Lung (tissue), 12 donors: ENCODE results near the gene SFXN5. TPM values are rescaled to one million over a fixed set of nuclear protein-coding genes. Genes with fewer than 3 reads are reported as not detected.
"Not testable (repeated sequence)": the region's sequence is repeated elsewhere in the genome, so short reads cannot be mapped to it uniquely, and the experiment has no call there.

Experiments
- ATAC-seq: fragments of 200-7000 bp; cut with Tn5 transposase; one replicate; pipeline ENCODE4 v1.9.1; 2020; ENCODE audit warnings: moderate number of reproducible peaks; ENCODE audit not compliant: insufficient read depth, low FRiP score
- DNase-seq, 3 donors: peaks; one replicate each; pipeline ENCODE4 v3.0.0-alpha.2; 2013 to 2017
- H3K27ac ChIP-seq, 2 donors: one replicate each; pipeline ENCODE4 v1.5.1; 2013; ENCODE audit warnings: mild to moderate bottlenecking in 2 of 2, moderate library complexity in 2 of 2, control low read depth in 1 of 2, inconsistent platforms in 1 of 2, low read depth in 1 of 2, low read length in 1 of 2
- H3K27me3 ChIP-seq, 3 donors: one replicate each; pipeline ENCODE4 v1.5.1; 2013; ENCODE audit warnings: low read length in 2 of 3; ENCODE audit not compliant: control insufficient read depth in 3 of 3, insufficient read depth in 3 of 3
- H3K36me3 ChIP-seq, 4 donors: one replicate each; pipeline ENCODE4 v1.5.1; 2013; ENCODE audit warnings: low read length in 4 of 4, mild to moderate bottlenecking in 1 of 4, moderate library complexity in 1 of 4; ENCODE audit not compliant: control insufficient read depth in 4 of 4, insufficient read depth in 4 of 4
- H3K4me1 ChIP-seq, 5 donors: one replicate each; pipeline ENCODE4 v1.5.1; 2013; ENCODE audit warnings: low read length in 5 of 5, mild to moderate bottlenecking in 2 of 5, moderate library complexity in 1 of 5; ENCODE audit not compliant: control insufficient read depth in 5 of 5, insufficient read depth in 5 of 5
- H3K4me3 ChIP-seq: one replicate; pipeline ENCODE4 v1.5.1; 2013; ENCODE audit warnings: mild to moderate bottlenecking, control low read depth, moderate library complexity
- H3K9ac ChIP-seq, 2 donors: one replicate each; pipeline ENCODE4 v1.5.1; 2013; ENCODE audit warnings: low read length in 2 of 2, control low read depth in 1 of 2; ENCODE audit not compliant: insufficient read depth in 1 of 2
- H3K9me3 ChIP-seq, 4 donors: one replicate each; pipeline ENCODE4 v1.5.1; 2013; ENCODE audit warnings: low read length in 3 of 4, mild to moderate bottlenecking in 1 of 4, moderate library complexity in 1 of 4; ENCODE audit not compliant: control insufficient read depth in 4 of 4, insufficient read depth in 3 of 4
- CTCF ChIP-seq: IDR thresholded peaks from 2 replicates; pipeline ENCODE4 v1.5.1; 2012; ENCODE audit warnings: mild to moderate bottlenecking; ENCODE audit errors: control extremely low read depth, extremely low read depth
- WGBS, 2 donors: extraction: QIAGEN DNeasy Blood & Tissue Kit; methylation state at CpG; one replicate each; pipeline ENCODE4 v1.1.7; 2013; 5-methylcytosine and 5-hydroxymethylcytosine counted together
- polyA plus RNA-seq, 2 donors: library from polyadenylated mRNA; stranded (reverse); fragments of 200-250 nt; gene quantifications; one replicate each; pipeline ENCODE4 v1.2.1, GENCODE V29; 2013
- total RNA-seq, 2 donors: library from RNA; depleted of rRNA in 1 of 2; stranded (reverse); fragments of >200 nt in 1 of 2; gene quantifications; one replicate each; pipeline ENCODE4 v1.2.1, GENCODE V29; 2014 to 2021
- donor health status: control.
- donor health status: control.
- donor health status: Bipolar disorder and iron deficiency.
- donor health status: healthy.
- donor health status: DM: yes; HTN: yes; CAD: no.

SFXN5 gene
- total and polyA plus RNA-seq, 4 donors: 8.3 to 15.6 (median 9.6) TPM

- peaks cover 0 to 32% (median 13%) of the 10 kb centered on the region in 5 donors for H3K4me1 ChIP-seq
- no peaks in the 10 kb centered on the region for H3K27me3 ChIP-seq
- no peaks in the 10 kb centered on the region for H3K9me3 ChIP-seq
- H3K36me3 ChIP-seq: no peaks in the 10 kb centered on the region
- no peak overlapping the region for H3K27ac ChIP-seq
- DNase-seq (no peak), ATAC-seq (no peak)
- no peak overlapping the region for H3K9ac ChIP-seq
- H3K4me3 ChIP-seq: no peak overlapping the region
- WGBS, 2 donors: 99 to 100% methylated on average over 2 of the region's 2 CpGs
- no peak for TF ChIP-seq CTCF
Observed at GRCh38 chr2:73068147-73068546, 3.4 kb downstream of the SFXN5 start.

- Histone ChIP-seq H3K27me3 (no peaks in the 10 kb centered on the region), H3K27ac (no peak overlapping the region), H3K36me3 (no peaks in the 10 kb centered on the region), H3K9ac (no peak overlapping the region), H3K4me3 (no peak overlapping the region), H3K4me1 (peaks cover 0 to 32% (median 17%) of the 10 kb centered on the region in 5 donors), H3K9me3 (no peaks in the 10 kb centered on the region)
- ATAC-seq: no peak
- TF ChIP-seq CTCF: no peak
- WGBS, 2 donors: 86 to 94% methylated on average over 2 of the region's 2 CpGs
- DNase-seq: no peak
Observed at GRCh38 chr2:73067043-73067442, 4.5 kb downstream of the SFXN5 start.

- not testable (repeated sequence) for H3K36me3 ChIP-seq
- 96 to 99% methylated on average over 5 of the region's 5 CpGs for WGBS, 2 donors
Observed at GRCh38 chr2:73065070-73065469, 6.4 kb downstream of the SFXN5 start.

GRCh38 chr2:73063909-73064875 lies 7.3 kb downstream of the SFXN5 start:
- ATAC-seq (no peak), DNase-seq (no peak)
- no peaks in the 10 kb centered on the region for H3K27me3 ChIP-seq
- no peaks in the 10 kb centered on the region for H3K9me3 ChIP-seq
- H3K4me3 ChIP-seq: no peak overlapping the region
- no peak for TF ChIP-seq CTCF
- peaks cover 0 to 20% (median 6%) of the 10 kb centered on the region in 5 donors for H3K4me1 ChIP-seq
- H3K9ac ChIP-seq: no peak overlapping the region
- H3K27ac ChIP-seq: peak overlapping the region in 1 of 2 donors; percentile 37
- H3K36me3 ChIP-seq: no peaks in the 10 kb centered on the region
- WGBS, 2 donors: 89 to 91% methylated on average over 8 of the region's 8 CpGs

More at GRCh38 chr2:73065070-73065469, 6.4 kb downstream of the SFXN5 start:
- not testable (repeated sequence) for DNase-seq, H3K4me3 ChIP-seq, H3K27ac ChIP-seq, H3K27me3 ChIP-seq, ATAC-seq, H3K9ac ChIP-seq, H3K9me3 ChIP-seq
- H3K4me1 ChIP-seq: peaks cover 0 to 29% (median 14%) of the 10 kb centered on the region in 5 donors
